Fibroblast of lung (primary cell): ENCODE measurements around the gene TRIM14.

Source experiments
- EZH2 ChIP-seq: IDR thresholded peaks from 2 replicates; pipeline ENCODE4 v1.5.1; 2012; ENCODE audit warnings: low read length, control low read depth, mild to moderate bottlenecking; ENCODE audit errors: missing control alignments
- TF ChIP-seq, protein P1 (sequence below), 2 donors: IDR thresholded peaks in 1 of 2; conservative IDR thresholded peaks in 1 of 2; 1 replicate in 1 of 2; 2 replicates in 1 of 2; pipeline ENCODE4 v1.5.1; 2011 to 2012; ENCODE audit warnings: low read length in 2 of 2, control low read depth in 1 of 2, inconsistent platforms in 1 of 2, low read depth in 1 of 2, mild to moderate bottlenecking in 1 of 2

DNA sequence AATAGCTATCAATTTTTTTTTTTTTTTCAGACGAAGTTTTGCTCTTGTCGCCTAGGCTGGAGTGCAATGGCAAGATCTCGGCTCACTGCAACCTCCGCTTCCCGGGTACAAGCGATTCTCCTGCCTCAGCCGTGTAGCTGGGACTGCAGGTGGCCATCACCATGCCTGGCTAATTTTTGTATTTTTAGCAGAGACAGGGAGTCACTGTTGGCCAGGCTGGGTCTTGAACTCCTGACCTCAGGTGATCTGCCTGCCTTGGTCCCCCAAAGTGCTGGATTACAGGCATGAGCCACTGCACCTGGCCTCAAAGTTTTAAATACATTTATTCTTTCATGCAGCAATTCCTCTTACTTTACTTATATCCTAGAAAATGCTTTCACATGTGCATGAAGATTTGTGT is 17.6 kb downstream of the TRIM14 start:
- TF ChIP-seq, protein P1, sequence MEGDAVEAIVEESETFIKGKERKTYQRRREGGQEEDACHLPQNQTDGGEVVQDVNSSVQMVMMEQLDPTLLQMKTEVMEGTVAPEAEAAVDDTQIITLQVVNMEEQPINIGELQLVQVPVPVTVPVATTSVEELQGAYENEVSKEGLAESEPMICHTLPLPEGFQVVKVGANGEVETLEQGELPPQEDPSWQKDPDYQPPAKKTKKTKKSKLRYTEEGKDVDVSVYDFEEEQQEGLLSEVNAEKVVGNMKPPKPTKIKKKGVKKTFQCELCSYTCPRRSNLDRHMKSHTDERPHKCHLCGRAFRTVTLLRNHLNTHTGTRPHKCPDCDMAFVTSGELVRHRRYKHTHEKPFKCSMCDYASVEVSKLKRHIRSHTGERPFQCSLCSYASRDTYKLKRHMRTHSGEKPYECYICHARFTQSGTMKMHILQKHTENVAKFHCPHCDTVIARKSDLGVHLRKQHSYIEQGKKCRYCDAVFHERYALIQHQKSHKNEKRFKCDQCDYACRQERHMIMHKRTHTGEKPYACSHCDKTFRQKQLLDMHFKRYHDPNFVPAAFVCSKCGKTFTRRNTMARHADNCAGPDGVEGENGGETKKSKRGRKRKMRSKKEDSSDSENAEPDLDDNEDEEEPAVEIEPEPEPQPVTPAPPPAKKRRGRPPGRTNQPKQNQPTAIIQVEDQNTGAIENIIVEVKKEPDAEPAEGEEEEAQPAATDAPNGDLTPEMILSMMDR (conservative IDR thresholded peaks at IDR 0.05 in 1 of 2, IDR thresholded peaks at IDR 0.05 in 1 of 2; ENCODE audit: low read depth in 1 of 2, low read length in 2 of 2) = no peak
- TF ChIP-seq EZH2 = no peak
